Stimulated activated CD4-positive, alpha-beta T cell treated with anti-CD3 and anti-CD28 coated beads, Interleukin-1b, Interleukin-23, amount 100 ng/mL, for 48 hours (primary cell): ENCODE results near the gene NOP53.
"Not testable (repeated sequence)": the region's sequence is repeated elsewhere in the genome, so short reads cannot be mapped to it uniquely, and the experiment has no call there.

Experiments
- DNase-seq: peaks from one replicate; pipeline ENCODE4 v3.0.0-alpha.2; 2020

Gene NOP53

DNA sequence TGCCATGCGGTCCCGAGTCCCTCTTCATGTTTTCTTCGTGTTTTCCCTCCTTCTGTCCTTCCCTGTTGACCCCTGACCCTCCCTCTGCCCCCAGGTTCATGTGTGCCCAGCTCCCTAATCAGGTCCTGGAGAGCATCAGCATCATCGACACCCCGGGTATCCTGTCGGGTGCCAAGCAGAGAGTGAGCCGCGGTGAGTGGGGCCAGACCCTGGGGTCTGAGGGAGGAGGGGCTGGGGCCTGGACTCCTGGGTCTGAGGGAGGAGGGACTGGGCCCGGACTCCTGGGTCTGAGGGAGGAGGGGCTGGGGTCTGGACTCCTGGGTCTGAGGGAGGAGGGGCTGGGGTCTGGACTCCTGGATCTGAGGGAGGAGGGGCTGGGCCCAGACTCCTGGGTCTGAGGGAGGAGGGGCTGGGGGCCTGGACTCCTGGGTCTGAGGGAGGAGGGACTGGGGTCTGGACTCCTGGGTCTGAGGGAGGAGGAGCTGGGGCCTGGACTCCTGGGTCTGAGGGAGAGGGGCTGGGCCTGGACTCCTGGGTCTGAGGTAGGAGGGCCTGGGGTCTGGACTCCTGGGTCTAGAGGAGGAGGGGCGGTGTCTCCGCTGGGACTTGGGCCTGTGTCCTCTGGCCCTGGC, 26.8 kb upstream of the NOP53 start:
- not testable (repeated sequence) for DNase-seq

DNA sequence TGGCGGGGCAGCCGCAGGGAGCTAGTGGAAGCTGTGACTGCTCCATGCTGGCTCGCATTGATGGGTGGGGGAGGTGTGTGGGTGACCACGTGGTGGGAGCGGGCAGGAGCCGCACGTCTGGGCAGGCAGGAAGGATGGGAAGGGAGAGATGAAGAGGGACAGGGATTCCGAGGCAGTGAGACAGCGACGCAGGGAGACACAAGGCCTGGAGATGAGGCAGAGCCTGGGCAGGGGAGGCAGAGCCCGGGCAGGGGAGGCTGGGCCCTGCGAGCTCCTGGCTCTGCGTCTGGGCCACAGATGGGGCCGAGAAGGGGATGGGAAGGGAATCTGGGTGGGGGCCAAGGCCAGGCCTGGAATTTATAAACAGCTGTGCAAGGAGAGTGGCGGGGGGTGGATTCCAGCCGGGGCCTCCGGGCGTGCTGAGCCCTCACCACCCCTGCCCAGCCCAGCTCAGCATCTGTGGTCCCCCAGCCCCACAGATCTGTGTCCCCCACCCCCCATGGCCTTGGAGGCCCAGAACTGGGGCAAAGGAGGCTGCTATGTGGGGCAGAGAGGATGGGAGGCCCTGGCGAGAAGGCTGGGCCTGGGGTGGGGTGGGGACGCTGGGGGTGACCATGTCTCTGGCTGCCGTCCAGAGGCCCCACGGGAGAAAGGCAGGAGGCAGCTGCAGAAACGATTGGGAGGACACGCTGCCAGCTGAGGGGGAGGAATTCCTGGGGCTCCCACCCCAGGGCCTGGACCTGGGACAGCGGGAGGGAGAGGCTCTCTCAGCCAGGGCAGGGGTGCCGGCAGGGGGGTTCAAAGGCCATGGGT, 26.1 kb upstream of the NOP53 start:
- no peak for DNase-seq

DNA sequence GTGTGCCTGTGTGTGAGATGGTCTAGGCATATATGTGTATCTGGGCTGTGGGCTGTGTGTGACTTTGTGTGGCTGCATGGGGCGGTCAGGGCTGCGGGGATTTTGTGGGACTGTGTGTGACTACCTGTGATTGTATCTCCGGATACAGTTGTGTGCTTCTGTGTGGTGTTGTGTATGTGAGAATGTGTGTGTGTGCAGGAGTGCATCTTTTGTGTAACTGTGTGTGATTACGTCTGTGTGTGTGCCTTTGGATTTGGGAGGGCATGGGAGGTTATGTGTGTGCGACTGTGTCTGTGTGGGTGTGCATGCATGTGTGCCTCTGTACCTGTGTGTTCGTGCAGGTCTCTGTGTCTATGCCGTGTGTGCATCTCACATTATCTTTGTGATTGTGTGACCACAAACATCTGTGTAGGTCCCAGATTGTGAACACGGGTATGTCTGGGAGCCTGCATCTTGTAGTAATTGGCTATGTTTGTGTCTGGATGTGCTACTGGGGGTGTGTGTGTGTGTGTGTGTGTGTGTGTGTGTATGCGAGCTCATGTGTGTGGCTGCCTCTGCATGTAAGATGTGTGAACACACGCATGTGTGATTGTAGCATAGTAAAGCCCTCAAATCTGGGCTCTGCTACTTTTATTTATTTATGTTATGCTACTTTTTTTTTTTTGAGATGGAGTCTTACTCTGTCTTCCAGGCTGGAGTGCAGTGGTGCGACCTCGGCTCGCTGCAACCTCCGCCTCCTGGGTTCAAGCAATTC, 24.5 kb upstream of the NOP53 start:
- no peak for DNase-seq

DNA sequence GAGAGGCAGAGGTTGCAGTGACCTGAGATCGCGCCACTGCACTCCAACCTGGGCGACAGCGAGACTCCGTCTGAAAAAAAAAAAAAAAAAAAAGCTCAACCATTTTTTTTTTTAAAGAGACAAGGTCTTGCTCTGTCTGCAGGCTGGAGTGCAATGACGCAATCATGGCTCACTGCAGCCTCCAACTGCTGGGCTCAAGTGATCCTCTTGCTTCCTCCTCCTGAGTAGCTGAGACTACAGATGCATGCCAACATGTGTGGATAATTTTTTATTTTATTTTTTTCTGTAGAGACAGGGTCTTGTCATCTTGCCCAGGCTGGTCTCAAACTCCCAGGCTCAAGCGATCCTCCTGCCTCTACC, 21.8 kb upstream of the NOP53 start:
- peak; percentile 63 for DNase-seq

DNA sequence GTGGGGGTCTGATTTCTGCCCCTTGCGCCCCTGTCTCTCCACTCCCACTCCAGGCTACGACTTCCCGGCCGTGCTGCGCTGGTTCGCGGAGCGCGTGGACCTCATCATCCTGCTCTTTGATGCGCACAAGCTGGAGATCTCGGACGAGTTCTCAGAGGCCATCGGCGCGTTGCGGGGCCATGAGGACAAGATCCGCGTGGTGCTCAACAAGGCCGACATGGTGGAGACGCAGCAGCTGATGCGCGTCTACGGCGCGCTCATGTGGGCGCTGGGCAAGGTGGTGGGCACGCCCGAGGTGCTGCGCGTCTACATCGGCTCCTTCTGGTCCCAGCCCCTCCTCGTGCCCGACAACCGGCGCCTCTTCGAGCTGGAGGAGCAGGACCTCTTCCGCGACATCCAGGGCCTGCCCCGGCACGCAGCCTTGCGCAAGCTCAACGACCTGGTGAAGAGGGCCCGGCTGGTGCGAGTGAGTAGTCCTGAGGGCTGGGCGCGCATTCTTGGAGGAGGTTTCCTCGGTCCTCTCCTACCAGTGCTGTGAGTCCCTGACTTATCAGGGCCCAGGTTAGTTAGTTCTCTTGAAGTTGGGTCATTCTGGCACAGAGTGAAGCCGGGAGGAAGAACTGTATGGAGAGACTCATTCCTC, 19.5 kb upstream of the NOP53 start:
- DNase-seq: no peak

DNA sequence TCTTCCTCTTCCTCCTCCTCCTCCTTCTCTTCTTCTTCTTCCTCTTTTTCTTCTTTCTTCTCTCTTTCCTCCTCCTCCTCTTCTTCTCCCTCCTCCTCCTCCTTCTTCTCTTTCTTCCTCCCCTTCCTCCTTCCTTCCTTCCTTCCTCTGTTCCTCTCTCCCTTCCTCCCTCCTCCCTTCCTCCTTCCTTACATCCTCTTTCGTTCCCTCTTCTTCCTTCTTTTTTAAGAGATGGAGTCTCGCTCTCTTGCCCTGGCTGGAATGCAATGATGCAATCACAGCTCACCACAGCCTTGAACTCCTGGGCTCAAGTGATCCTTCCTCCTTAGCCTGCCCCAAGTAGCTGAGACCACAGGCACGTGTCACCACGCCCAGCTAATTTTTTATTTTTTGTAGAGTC, 18.9 kb upstream of the NOP53 start:
- DNase-seq: no peak

DNA sequence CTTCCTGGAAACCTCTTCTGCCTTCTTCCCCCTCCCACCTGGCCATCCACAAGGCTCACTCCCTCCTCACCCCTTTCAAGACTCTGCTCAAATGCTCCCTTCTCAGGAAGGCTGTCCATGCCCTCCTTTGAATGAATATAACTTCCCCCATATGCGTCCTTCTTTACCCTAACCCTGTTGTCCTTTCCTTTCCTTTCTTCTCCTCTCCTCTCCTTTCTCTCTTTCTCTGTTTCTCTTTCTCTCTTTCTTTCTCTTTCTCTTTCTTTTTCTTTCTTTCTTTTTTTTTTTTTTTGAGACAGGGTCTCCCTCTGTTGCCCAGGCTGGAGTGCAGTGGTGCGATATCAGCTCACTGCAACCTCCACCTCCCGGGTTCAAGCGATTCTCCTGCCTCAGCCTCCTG, 17.1 kb upstream of the NOP53 start:
- DNase-seq: not testable (repeated sequence)

DNA sequence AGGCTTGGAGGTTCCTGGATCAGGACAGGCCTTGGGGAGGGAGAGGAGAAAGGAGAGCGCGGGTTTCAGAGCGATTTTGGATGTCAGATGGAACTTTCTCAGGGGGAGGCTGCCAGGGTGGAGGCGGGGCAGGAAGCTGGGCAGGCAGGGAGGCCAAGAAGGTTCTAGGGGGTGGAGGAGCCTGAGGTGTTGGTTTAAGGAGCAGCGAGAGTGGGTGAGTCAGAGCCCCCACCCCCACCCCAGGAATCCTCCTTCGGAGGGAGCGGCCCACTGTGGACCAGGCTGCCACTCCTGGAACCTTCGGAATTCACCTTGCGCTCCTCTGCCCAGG, 15.9 kb upstream of the NOP53 start:
- no peak for DNase-seq

DNA sequence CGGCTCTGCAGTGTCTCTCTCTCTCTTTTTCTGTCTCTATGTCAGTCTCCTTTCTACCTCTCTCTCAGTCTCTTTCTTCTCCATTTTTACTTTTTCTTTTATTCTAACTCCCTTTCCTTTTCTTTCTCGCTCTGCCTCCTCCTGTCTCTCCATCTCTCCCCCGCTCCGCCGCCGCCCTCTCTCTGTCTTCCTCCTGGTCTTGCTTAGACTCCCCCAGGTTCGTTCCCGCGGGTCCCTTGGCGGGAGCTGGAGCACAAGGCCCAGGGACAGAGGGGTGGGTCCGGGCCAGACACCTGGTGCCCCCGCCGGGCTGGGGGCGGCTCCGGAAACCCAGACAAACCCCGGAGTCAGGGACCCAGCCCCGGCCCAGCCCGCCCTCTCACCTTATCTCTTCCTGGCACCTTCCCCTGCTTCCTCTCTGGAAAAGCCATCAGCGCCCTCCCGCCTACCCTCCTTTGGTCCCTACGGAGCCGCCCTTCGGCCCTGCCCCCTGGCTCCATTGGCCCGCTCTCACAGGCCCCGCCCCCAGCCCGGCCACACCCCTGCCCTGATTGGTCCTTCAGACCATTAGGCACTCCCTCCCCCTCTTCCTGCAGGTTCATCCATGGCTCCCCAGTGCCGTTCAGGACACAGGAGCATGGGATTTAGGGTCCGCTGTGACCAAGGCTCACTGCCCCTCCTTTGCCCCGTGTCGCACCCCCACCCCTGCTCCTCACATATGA, 15.4 kb upstream of the NOP53 start:
- peak; percentile 78 for DNase-seq

DNA sequence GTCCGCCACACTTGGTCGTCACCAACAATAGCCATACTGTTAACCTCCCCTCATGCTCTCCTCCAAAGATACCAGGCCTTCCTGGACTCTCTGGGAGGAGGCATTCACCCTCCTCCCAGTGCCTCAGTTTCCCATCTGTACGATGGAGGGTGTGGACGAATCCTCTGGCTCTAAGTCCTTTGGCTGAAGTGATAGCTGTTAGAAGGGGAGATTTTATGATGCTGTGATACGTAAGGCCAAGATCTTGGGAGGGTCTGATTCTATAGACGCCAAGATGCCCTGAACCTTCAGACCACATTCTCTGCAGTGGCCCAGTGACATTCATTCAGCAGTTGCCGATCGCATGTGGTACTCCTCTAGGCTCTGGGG, 14.8 kb upstream of the NOP53 start:
- no peak for DNase-seq

DNA sequence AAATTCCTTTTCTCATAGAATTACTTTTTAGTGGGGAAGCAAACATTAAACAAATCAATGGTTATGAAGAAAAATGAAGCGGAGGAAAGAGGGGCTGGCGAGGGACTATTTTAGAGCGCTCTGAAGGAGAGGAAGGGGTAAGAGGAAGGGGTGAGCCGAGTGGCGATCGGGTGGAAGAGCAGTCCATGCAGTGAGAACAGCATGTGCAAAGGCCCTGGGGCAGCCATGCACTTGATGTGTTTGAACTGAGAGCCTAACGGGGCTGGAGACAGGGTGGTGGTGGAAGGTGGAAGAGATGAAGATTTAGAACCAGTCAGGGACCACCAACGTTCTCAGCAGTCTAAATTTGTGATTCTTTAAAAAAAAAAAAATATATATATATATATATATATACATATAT, 14.4 kb upstream of the NOP53 start:
- no peak for DNase-seq

DNA sequence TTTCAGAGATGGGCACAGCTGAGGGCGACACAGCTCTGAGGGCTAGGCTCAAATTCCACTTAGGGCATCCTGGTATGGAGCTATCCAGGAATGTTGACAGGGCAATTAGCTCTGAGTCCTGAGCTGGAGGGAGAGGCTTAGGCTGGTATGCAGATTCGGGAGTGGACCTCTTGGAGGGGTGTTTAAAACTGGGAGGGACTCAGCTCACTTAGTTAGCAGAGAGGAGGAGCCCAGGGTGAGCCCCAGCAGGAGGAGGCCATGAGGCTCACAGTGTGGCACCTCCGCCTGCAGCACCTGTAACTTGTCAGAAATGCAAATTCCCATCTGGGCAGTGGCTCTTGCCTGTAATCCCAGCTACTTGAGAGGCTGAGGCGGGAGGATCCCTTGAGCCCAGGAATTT, 10.2 kb upstream of the NOP53 start:
- DNase-seq: no peak

DNA sequence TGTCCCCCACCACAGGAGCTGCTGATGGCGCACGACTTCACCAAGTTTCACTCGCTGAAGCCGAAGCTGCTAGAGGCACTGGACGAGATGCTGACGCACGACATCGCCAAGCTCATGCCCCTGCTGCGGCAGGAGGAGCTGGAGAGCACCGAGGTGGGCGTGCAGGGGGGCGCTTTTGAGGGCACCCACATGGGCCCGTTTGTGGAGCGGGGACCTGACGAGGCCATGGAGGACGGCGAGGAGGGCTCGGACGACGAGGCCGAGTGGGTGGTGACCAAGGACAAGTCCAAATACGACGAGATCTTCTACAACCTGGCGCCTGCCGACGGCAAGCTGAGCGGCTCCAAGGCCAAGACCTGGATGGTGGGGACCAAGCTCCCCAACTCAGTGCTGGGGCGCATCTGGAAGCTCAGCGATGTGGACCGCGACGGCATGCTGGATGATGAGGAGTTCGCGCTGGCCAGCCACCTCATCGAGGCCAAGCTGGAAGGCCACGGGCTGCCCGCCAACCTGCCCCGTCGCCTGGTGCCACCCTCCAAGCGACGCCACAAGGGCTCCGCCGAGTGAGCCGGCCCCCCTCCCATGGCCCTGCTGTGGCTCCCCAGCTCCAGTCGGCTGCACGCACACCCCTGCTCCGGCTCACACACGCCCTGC, 4.4 kb upstream of the NOP53 start:
- no peak for DNase-seq

DNA sequence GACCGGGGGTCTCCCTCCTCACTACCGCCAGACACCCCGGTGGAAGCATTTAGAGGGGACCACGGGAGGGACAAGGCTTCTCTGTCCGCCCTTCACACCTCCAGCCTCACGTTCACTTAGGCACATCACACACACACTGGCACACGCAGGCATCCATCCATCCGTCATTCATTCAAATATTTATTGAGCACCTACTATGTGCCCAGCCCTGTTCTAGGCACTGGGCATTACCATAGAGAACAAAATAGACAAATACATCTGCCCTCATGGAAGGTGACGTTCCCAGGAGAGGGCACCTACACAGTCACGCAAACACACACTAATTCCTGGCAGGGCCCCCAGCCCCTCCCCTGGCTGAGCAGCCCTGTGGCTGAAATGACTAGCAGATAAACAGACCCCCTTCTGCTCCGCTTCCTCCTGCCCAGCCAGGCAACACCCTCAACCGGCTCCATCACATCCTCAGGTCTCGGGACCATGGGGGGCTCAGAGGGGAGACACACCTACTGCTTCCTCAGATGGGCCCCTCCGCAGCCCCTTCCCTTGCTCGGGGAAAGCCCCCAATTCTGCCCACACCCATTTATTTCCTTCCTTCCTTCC, 3.7 kb upstream of the NOP53 start:
- DNase-seq: no peak

DNA sequence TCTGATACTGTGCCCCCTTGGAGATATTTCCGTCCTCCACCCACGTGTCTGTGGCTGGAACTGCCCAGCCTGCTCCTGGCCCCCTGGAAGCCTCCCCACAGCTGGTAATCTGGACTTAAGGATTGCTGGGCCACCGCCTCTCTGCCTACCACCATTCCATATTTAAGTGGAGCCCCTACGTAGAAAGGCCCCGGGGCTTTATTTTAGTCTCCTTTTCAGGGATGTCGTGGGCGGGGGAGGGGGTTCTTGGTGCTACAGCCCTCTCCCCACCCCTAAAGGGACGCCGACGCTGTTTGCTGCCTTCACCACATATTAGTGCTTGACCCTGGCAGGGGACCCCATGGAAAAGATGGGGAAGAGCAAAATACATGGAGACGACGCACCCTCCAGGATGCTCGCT, 2.7 kb upstream of the NOP53 start:
- no peak for DNase-seq

DNA sequence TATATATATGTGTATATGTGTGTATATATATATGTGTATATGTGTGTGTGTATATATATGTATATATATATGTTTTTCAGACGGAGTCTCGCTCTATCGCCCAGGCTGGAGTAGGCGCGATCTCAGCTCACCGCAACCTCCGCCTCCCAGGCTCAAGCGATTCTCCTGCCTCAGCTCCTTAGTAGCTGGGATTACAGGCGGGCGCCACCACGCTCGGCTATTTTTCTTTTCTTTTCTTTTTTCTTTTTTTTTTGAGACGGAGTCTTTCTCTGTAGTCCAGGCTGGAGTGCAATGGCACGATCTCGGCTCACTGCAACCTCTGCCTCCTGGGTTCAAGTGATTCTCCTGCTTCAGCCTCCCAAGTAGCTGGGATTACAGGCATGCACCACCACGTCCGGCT, 783 bp downstream of the NOP53 start:
- not testable (repeated sequence) for DNase-seq

DNA sequence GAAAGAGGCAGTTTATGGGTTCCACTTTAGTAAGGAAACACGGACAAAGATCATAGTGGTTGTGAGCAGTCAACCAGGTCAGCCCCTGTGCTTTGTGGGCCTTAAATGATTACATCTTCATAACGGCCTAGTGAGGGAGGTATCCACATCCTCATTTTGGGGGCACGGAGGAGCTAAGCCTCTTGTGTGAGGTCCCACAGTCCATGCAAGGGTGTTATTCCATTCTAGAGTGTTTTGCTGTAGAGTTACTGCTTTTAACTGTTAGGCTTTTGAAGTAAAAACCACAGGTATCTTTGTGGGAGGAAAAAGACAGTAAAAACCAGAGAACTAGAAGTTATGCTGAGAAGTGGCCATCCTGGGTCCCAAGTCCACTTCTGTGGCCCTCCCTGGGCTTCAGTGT, 4.0 kb downstream of the NOP53 start:
- no peak for DNase-seq

DNA sequence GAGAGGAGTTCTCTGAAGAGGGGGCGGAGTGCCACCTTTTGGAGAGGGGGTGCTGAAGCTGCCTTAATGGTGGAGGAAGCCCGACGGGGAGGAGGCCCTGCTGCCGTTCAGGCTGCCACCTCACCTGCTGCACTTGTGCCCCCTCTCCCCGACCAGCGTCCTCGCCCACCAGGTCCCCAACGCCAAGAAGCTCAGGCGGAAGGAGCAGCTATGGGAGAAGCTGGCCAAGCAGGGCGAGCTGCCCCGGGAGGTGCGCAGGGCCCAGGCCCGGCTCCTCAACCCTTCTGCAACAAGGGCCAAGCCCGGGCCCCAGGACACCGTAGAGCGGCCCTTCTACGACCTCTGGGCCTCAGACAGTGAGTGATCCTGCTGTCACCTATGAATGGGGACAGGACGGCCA, 5.4 kb downstream of the NOP53 start:
- no peak for DNase-seq

DNA sequence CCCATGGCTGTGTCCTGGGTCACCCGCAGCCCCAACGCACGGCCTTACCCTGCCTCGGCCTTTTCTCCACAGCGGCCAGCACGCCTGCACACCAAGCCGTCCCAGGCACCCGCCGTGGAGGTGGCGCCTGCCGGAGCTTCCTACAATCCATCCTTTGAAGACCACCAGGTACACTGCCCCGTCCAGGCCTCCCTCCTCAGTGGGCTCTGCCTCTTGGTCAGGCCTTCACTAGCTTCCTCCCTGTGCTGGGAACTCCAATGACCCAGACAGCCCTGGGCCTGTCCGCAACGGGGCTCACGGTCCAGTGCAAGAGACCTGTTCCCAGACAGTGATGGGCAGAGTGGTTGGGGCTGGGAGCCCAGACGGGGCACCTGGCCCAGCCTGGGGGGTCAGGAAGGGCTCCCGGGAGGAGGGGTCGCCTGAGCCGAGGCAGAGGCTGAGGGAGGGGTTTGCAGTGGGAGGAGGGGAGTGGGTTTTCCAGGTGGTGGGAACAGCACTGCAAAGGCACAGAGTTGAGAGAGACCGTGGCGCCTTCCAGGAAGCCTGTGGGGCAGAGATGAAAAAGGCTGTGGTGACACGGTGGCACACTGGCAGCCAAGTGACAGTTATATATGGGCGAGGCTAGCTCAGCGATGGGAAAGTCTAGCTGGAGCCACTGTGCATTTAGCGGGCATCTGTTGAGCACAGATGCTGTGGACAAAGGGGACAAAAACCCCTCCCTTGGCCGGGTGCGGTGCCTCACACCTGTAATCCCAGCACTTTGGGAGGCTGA, 7.3 kb downstream of the NOP53 start:
- no peak for DNase-seq

DNA sequence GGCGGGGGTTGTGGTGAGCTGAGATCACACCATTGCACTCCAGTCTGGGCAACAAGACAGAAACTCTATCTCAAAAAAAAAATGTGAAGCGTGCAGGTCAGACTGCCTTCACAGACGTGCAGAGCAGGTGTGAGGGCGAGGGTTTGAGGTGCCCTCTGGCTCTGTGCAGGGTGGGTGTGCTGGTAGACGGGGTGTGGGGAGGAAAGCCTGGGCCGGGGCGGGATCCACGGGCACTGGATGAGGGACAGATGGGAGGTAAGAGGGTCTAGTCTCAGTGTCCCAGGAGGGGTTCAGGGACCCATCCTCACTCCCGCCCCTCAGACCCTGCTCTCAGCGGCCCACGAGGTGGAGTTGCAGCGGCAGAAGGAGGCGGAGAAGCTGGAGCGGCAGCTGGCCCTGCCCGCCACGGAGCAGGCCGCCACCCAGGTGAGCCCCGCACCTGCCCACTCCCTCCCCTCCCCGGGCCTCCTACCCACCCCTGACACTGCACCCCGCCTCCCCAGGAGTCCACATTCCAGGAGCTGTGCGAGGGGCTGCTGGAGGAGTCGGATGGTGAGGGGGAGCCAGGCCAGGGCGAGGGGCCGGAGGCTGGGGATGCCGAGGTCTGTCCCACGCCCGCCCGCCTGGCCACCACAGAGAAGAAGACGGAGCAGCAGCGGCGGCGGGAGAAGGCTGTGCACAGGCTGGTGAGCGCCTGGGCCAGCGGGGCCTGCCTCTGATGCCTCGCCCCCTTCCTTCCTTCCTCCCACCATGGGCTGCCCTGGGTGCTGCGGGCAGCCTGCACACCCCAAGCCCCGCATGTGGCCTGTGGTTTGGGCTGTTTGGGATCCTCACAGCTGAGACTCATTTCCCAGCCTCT, 9.1 kb downstream of the NOP53 start:
- DNase-seq: no peak
